Measurements from ENCODE around the gene ITGAX. TPM values are rescaled to one million over a fixed set of nuclear protein-coding genes. Genes with fewer than 3 reads are reported as not detected.
"Not testable (repeated sequence)": the region's sequence is repeated elsewhere in the genome, so short reads cannot be mapped to it uniquely, and the experiment has no call there.

Gene ITGAX
- total RNA-seq, 1 experiment from 2014 or later: 0.14 TPM

GRCh38 chr16:31416371-31416770 lies 61.4 kb downstream of the ITGAX start:
- POLR2A ChIA-PET: no interaction called here
- Mint-ChIP-seq H3K4me3 (ENCODE audit: unreplicated experiment) (no peak overlapping the region), H3K36me3 (ENCODE audit: insufficient read depth, unreplicated experiment) (peaks cover 6% of the 10 kb centered on the region), H3K27ac (ENCODE audit: low read depth, unreplicated experiment) (no peak overlapping the region), H3K27me3 (ENCODE audit: insufficient read depth, unreplicated experiment) (peaks cover 46% of the 10 kb centered on the region), H3K4me1 (ENCODE audit: insufficient read depth, unreplicated experiment) (no peaks in the 10 kb centered on the region), H3K9me3 (ENCODE audit: unreplicated experiment) (no peaks in the 10 kb centered on the region)
- BruUV-seq (replicated peaks): no TSS peak
- DNase-seq (ENCODE audit: unreplicated experiment): no peak
- intact Hi-C loops (cut with micrococcal nuclease): no loop called here
- no peak for TF ChIP-seq CTCF (IDR thresholded peaks at IDR 0.05; ENCODE audit: unreplicated experiment)
- CTCF ChIA-PET: no interaction called here

- H3K36me3 Mint-ChIP-seq (ENCODE audit: insufficient read depth, unreplicated experiment); H3K4me3 Mint-ChIP-seq (ENCODE audit: unreplicated experiment); H3K27ac Mint-ChIP-seq (ENCODE audit: low read depth, unreplicated experiment); H3K9me3 Mint-ChIP-seq (ENCODE audit: unreplicated experiment); POLR2A ChIA-PET; intact Hi-C loops (cut with micrococcal nuclease); BruUV-seq (replicated peaks); DNase-seq (ENCODE audit: unreplicated experiment); H3K4me1 Mint-ChIP-seq (ENCODE audit: insufficient read depth, unreplicated experiment): not testable (repeated sequence)
- H3K27me3 Mint-ChIP-seq (ENCODE audit: insufficient read depth, unreplicated experiment): peaks cover 42% of the 10 kb centered on the region
- CTCF ChIA-PET: interaction anchor here (0.6 kb wide), 1 partner anchor 33 kb away, joined by 4 read pairs; no protein-coding TSS in a partner anchor
Measured at GRCh38 chr16:31417036-31417435, 62.1 kb downstream of the ITGAX start.

GRCh38 chr16:31417916-31418315 lies 62.9 kb downstream of the ITGAX start:
- no peaks in the 10 kb centered on the region for H3K4me1 Mint-ChIP-seq (ENCODE audit: insufficient read depth, unreplicated experiment)
- peaks cover 33% of the 10 kb centered on the region for H3K27me3 Mint-ChIP-seq (ENCODE audit: insufficient read depth, unreplicated experiment)

GRCh38 chr16:31420037-31420436 lies 65.1 kb downstream of the ITGAX start:
- POLR2A ChIA-PET: no interaction called here
- intact Hi-C loops (cut with micrococcal nuclease): no loop called here
- BruUV-seq (replicated peaks): no TSS peak

More at GRCh38 chr16:31417916-31418315, 62.9 kb downstream of the ITGAX start:
- TF ChIP-seq CTCF (IDR thresholded peaks at IDR 0.05; ENCODE audit: unreplicated experiment): no peak
- no TSS peak for BruUV-seq (replicated peaks)
- no peaks in the 10 kb centered on the region for H3K9me3 Mint-ChIP-seq (ENCODE audit: unreplicated experiment)
- ChIA-PET CTCF (no interaction called here), POLR2A (no interaction called here)
- no peak overlapping the region for H3K4me3 Mint-ChIP-seq (ENCODE audit: unreplicated experiment)
- DNase-seq (ENCODE audit: unreplicated experiment): no peak
- peaks cover 6% of the 10 kb centered on the region for H3K36me3 Mint-ChIP-seq (ENCODE audit: insufficient read depth, unreplicated experiment)
- no peak overlapping the region for H3K27ac Mint-ChIP-seq (ENCODE audit: low read depth, unreplicated experiment)
- intact Hi-C loops (cut with micrococcal nuclease): no loop called here

More at GRCh38 chr16:31420037-31420436, 65.1 kb downstream of the ITGAX start:
- Mint-ChIP-seq H3K27me3 (ENCODE audit: insufficient read depth, unreplicated experiment) (peaks cover 12% of the 10 kb centered on the region), H3K36me3 (ENCODE audit: insufficient read depth, unreplicated experiment) (peaks cover 6% of the 10 kb centered on the region), H3K4me3 (ENCODE audit: unreplicated experiment) (no peak overlapping the region), H3K4me1 (ENCODE audit: insufficient read depth, unreplicated experiment) (no peaks in the 10 kb centered on the region), H3K9me3 (ENCODE audit: unreplicated experiment) (no peaks in the 10 kb centered on the region), H3K27ac (ENCODE audit: low read depth, unreplicated experiment) (no peak overlapping the region)
- CTCF ChIA-PET: interaction anchor here (0.7 kb wide), 2 partner anchors 284 to 319 kb away, joined by 3 to 4 read pairs; no protein-coding TSS in a partner anchor
- no peak for DNase-seq (ENCODE audit: unreplicated experiment)
- no peak for TF ChIP-seq CTCF (IDR thresholded peaks at IDR 0.05; ENCODE audit: unreplicated experiment)
